IMR-90 (cell line): Measurements from ENCODE around the gene PPP2R1A. TPM values are rescaled to one million over a fixed set of nuclear protein-coding genes. Genes with fewer than 3 reads are reported as not detected.

Experiments used
- ATAC-seq: fragments of 200-7000 bp; cut with Tn5 transposase; 2 replicates; pipeline ENCODE4 v1.9.1; 2020; ENCODE audit warnings: low read depth, mild to moderate bottlenecking, moderate library complexity
- BruUV-seq: library from RNA; stranded (reverse); fragments of 400-500 nt; replicated peaks from 2 replicates; lab custom pipeline; 2021; lab: Mats Ljungman, UMichigan
- CTCF ChIA-PET: fragments of 300-600 bp; formaldehyde crosslinking; extraction: SDS; loops from one replicate; lab custom pipeline; 2021; ENCODE audit warnings: antibody characterized with exemption; lab: Yijun Ruan, JAX
- POLR2A ChIA-PET: fragments of 300-600 bp; sonication (Branson Sonifier 250); formaldehyde crosslinking; loops from one replicate; lab custom pipeline; 2022; ENCODE audit warnings: antibody characterized with exemption; ENCODE audit not compliant: unreplicated experiment; lab: Charles Lee
- DNase-seq: peaks from one replicate; pipeline ENCODE4 v3.0.0; 2013
- H2AFZ ChIP-seq: replicated peaks from 2 replicates; pipeline ENCODE3; 2013; ENCODE audit warnings: low read length, mild to moderate bottlenecking; ENCODE audit not compliant: poor library complexity
- H2AK5ac ChIP-seq: 2 replicates; pipeline ENCODE4 v1.6.1; 2013; ENCODE audit warnings: low read depth, low read length, inconsistent platforms
- H2AK9ac ChIP-seq: replicated peaks from 2 replicates; pipeline ENCODE3; 2013; ENCODE audit warnings: mild to moderate bottlenecking, low read depth, low read length, moderate library complexity; ENCODE audit not compliant: poor library complexity
- H2BK120ac ChIP-seq: 2 replicates; pipeline ENCODE4 v1.6.1; 2013; ENCODE audit warnings: low read depth, low read length, inconsistent platforms
- H2BK15ac ChIP-seq: 3 replicates; pipeline ENCODE4 v1.6.1; 2013; ENCODE audit warnings: low read depth, low read length, inconsistent platforms
- H2BK20ac ChIP-seq: 2 replicates; pipeline ENCODE4 v1.6.1; 2013; ENCODE audit warnings: low read depth, mild to moderate bottlenecking, inconsistent platforms, low read length, moderate library complexity
- H2BK5ac ChIP-seq: 2 replicates; pipeline ENCODE4 v1.6.1; 2013; ENCODE audit warnings: mild to moderate bottlenecking, low read depth, low read length, inconsistent platforms; ENCODE audit not compliant: poor library complexity, severe bottlenecking
- H3K14ac ChIP-seq: replicated peaks from 2 replicates; pipeline ENCODE4 v1.6.1; 2013; ENCODE audit warnings: low read depth, low read length, inconsistent platforms
- H3K18ac ChIP-seq: 2 replicates; pipeline ENCODE4 v1.6.1; 2013; ENCODE audit warnings: low read depth, low read length, control low read depth
- H3K23ac ChIP-seq: 2 replicates; pipeline ENCODE4 v1.6.1; 2013; ENCODE audit warnings: low read depth, low read length, inconsistent platforms
- H3K27ac ChIP-seq: 2 replicates; pipeline ENCODE4 v1.5.1; 2013; ENCODE audit warnings: mild to moderate bottlenecking, control low read depth, low read length; ENCODE audit not compliant: insufficient read depth
- H3K27me3 ChIP-seq: 2 replicates; pipeline ENCODE4 v1.6.1; 2013; ENCODE audit warnings: low read length; ENCODE audit not compliant: control insufficient read depth, insufficient read depth
- H3K36me3 ChIP-seq: 2 replicates; pipeline ENCODE4 v1.6.1; 2013; ENCODE audit warnings: low read length, mixed read lengths; ENCODE audit not compliant: control insufficient read depth, insufficient read depth
- H3K4ac ChIP-seq: 2 replicates; pipeline ENCODE4 v1.6.1; 2013; ENCODE audit warnings: low read depth, low read length, inconsistent platforms
- H3K4me1 ChIP-seq: 2 replicates; pipeline ENCODE4 v1.6.1; 2013; ENCODE audit warnings: low read length, mixed read lengths; ENCODE audit not compliant: control insufficient read depth, insufficient read depth
- H3K4me2 ChIP-seq: 2 replicates; pipeline ENCODE4 v1.6.1; 2013; ENCODE audit warnings: low read depth, mild to moderate bottlenecking, control low read depth, low read length, moderate library complexity
- H3K4me3 ChIP-seq: 2 replicates; pipeline ENCODE4 v1.5.1; 2013; ENCODE audit warnings: low read depth, mild to moderate bottlenecking, control low read depth, low read length, moderate library complexity; ENCODE audit not compliant: insufficient read depth
- H3K56ac ChIP-seq: 2 replicates; pipeline ENCODE4 v1.6.1; 2013; ENCODE audit warnings: low read length, inconsistent platforms; ENCODE audit not compliant: insufficient read depth; ENCODE audit errors: extremely low read depth
- H3K79me1 ChIP-seq, 2 experiments: 2 replicates each; pipeline ENCODE4 v1.6.1; 2013; ENCODE audit warnings: low read length in 2 of 2, inconsistent platforms in 1 of 2, low read depth in 1 of 2
- H3K9ac ChIP-seq: 2 replicates; pipeline ENCODE4 v1.6.1; 2013; ENCODE audit warnings: low read depth, low read length, control low read depth
- H3K9me1 ChIP-seq: 2 replicates; pipeline ENCODE4 v1.6.1; 2013; ENCODE audit warnings: low read length, inconsistent platforms; ENCODE audit not compliant: insufficient read depth
- H3K9me3 ChIP-seq: 2 replicates; pipeline ENCODE4 v1.6.1; 2013; ENCODE audit warnings: low read length; ENCODE audit not compliant: control insufficient read depth, insufficient read depth
- H4K20me1 ChIP-seq: 2 replicates; pipeline ENCODE4 v1.6.1; 2013; ENCODE audit warnings: low read length, inconsistent platforms; ENCODE audit not compliant: insufficient read depth
- H4K5ac ChIP-seq: 2 replicates; pipeline ENCODE4 v1.6.1; 2013; ENCODE audit warnings: mild to moderate bottlenecking, low read depth, low read length, control low read depth
- H4K8ac ChIP-seq, 2 experiments: 2 replicates each; pipeline ENCODE4 v1.6.1; 2013; ENCODE audit warnings: low read depth in 2 of 2, low read length in 2 of 2, control low read depth in 1 of 2, inconsistent platforms in 1 of 2
- H4K91ac ChIP-seq: 2 replicates; pipeline ENCODE4 v1.6.1; 2013; ENCODE audit warnings: low read depth, low read length, inconsistent platforms; ENCODE audit not compliant: insufficient read depth
- BHLHE40 ChIP-seq: fragments of 150-350 bp; IDR thresholded peaks from 2 replicates; pipeline ENCODE4 v1.6.1; 2016; ENCODE audit warnings: mild to moderate bottlenecking, low read depth, low read length
- CTCF ChIP-seq: conservative IDR thresholded peaks from 2 replicates; pipeline ENCODE4 v1.5.1; 2012; ENCODE audit warnings: mild to moderate bottlenecking, low read depth, low read length, improper control_type of control experiment
- MAZ ChIP-seq: IDR thresholded peaks from 2 replicates; pipeline ENCODE4 v1.6.1; 2012; ENCODE audit warnings: low read depth, mild to moderate bottlenecking, low read length, improper control_type of control experiment, moderate library complexity, borderline replicate concordance
- MXI1 ChIP-seq: IDR thresholded peaks from 2 replicates; pipeline ENCODE4 v1.6.1; 2012; ENCODE audit warnings: low read depth, mild to moderate bottlenecking, low read length, moderate library complexity, borderline replicate concordance
- NFE2L2 ChIP-seq: fragments of 150-350 bp; IDR thresholded peaks from 2 replicates; pipeline ENCODE4 v1.6.1; 2016; ENCODE audit warnings: low read depth, mild to moderate bottlenecking, low read length
- RAD21 ChIP-seq: IDR thresholded peaks from 2 replicates; pipeline ENCODE4 v1.6.1; 2012; ENCODE audit warnings: low read length, improper control_type of control experiment
- RCOR1 ChIP-seq: IDR thresholded peaks from 2 replicates; pipeline ENCODE4 v1.6.1; 2012; ENCODE audit warnings: mild to moderate bottlenecking, low read length, improper control_type of control experiment; ENCODE audit not compliant: insufficient replicate concordance
- RFX5 ChIP-seq: IDR thresholded peaks from 2 replicates; pipeline ENCODE4 v1.8.0; 2012; ENCODE audit warnings: low read depth, mild to moderate bottlenecking, low read length, moderate library complexity
- SMC3 ChIP-seq: fragments of 150-350 bp; IDR thresholded peaks from 2 replicates; pipeline ENCODE4 v1.6.1; 2016; ENCODE audit warnings: low read depth, mild to moderate bottlenecking, antibody characterized with exemption, low read length, moderate library complexity
- WGBS, 2 experiments: methylation state at CpG; one replicate each; pipeline versions ENCODE4 v1.1.5 to v1.1.7; 2013; ENCODE audit warnings: missing lambda C conversion rate in 2 of 2; ENCODE audit not compliant: insufficient read length in 1 of 2; ENCODE audit errors: extremely low coverage in 2 of 2; 5-methylcytosine and 5-hydroxymethylcytosine counted together
- dilution Hi-C: fragments of 300-500 bp; cut with HindIII; formaldehyde crosslinking; loops from one replicate; pipeline ENCODE4 v1.14.3; 2018; ENCODE audit warnings: low sequenced_read_pairs; ENCODE audit not compliant: unreplicated experiment
- in situ Hi-C: fragments of 300-500 bp; cut with MboI; formaldehyde crosslinking; loops from 3 replicates; pipeline ENCODE4 v1.14.3; 2019; ENCODE audit warnings: low sequenced_read_pairs, inconsistent platforms, mixed read lengths
- intact Hi-C: fragments of 100-400 bp; cut with micrococcal nuclease; formaldehyde crosslinking; loops from 2 replicates; pipeline ENCODE4 v1.10.0; 2022
- polyA plus RNA-seq, 3 experiments: library from polyadenylated mRNA; depleted of rRNA; stranded (reverse); fragments of >200 nt; gene quantifications; 2 replicates each; pipeline ENCODE4 v1.2.3, GENCODE V29; 2012; ENCODE audit warnings: low replicate concordance in 1 of 3
- total RNA-seq: library from RNA; depleted of rRNA; stranded (reverse); fragments of >200 nt; gene quantifications from 2 replicates; pipeline ENCODE4 v1.2.3, GENCODE V29; 2012
- TF ChIP-seq, protein P1 (sequence below): fragments of 150-350 bp; IDR thresholded peaks from 2 replicates; pipeline ENCODE4 v1.6.1; 2016; ENCODE audit warnings: low read depth, mild to moderate bottlenecking, low read length, moderate library complexity, borderline replicate concordance
- TF ChIP-seq, protein P2 (sequence below): fragments of 150-350 bp; IDR thresholded peaks from 2 replicates; pipeline ENCODE4 v1.6.1; 2017; ENCODE audit warnings: mild to moderate bottlenecking, antibody characterized with exemption, low read length, low read depth

Gene PPP2R1A
- total and polyA plus RNA-seq, 2 of the 4 experiments (the other 2 are of a cell fraction), result 173 to 250 TPM

GRCh38 chr19:52196256-52196967 is 6.6 kb downstream of the PPP2R1A start:
- Histone ChIP-seq H4K8ac (no peak overlapping the region), H3K18ac (peak overlapping the region; percentile 92), H3K4me3 (no peak overlapping the region), H2AK5ac (no peak overlapping the region), H3K9me1 (peaks cover 15% of the 10 kb centered on the region), H4K5ac (peak overlapping the region; percentile 79), H3K4me2 (peak overlapping the region; percentile 73), H2BK20ac (no peak overlapping the region), H3K9ac (peak overlapping the region; percentile 21; the same call in 1 of the 2 replicates), H2BK15ac (no peak overlapping the region), H3K27me3 (no peaks in the 10 kb centered on the region), H3K4ac (0 out of 2 replicates have a peak overlapping the region, but pooled peaks have one; percentile 2), H3K56ac (no peak overlapping the region), H3K79me1 (peaks cover 30 to 75% of the 10 kb centered on the region in 2 experiments), H2AFZ (no peak overlapping the region), H3K36me3 (peaks cover 52% of the 10 kb centered on the region), H3K14ac (no peak overlapping the region), H2AK9ac (no peak overlapping the region), H4K91ac (no peak overlapping the region), H2BK5ac (peak overlapping the region; percentile 63), H3K27ac (peak overlapping the region; percentile 90; the same call in 1 of the 2 replicates), H3K9me3 (no peaks in the 10 kb centered on the region), H4K20me1 (peaks cover 74% of the 10 kb centered on the region), H3K4me1 (peaks cover 23% of the 10 kb centered on the region), H3K23ac (no peak overlapping the region), H2BK120ac (no peak overlapping the region)
- DNase-seq, result peak; percentile 62
- dilution Hi-C loops (no loop called here), intact Hi-C loops (no loop called here), in situ Hi-C loops (no loop called here)
- no CpG with 5 or more reads among the region's 5 CpGs for WGBS, 2 experiments
- CTCF ChIA-PET, result no interaction called here
- POLR2A ChIA-PET, result no interaction called here
- TF ChIP-seq NFE2L2 (no peak), MXI1 (no peak), RAD21 (no peak), SMC3 (no peak), RCOR1 (no peak), BHLHE40 (no peak), CTCF (no peak), RFX5 (no peak), MAZ (no peak)
- TF ChIP-seq, protein P1, sequence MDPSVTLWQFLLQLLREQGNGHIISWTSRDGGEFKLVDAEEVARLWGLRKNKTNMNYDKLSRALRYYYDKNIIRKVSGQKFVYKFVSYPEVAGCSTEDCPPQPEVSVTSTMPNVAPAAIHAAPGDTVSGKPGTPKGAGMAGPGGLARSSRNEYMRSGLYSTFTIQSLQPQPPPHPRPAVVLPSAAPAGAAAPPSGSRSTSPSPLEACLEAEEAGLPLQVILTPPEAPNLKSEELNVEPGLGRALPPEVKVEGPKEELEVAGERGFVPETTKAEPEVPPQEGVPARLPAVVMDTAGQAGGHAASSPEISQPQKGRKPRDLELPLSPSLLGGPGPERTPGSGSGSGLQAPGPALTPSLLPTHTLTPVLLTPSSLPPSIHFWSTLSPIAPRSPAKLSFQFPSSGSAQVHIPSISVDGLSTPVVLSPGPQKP, result no peak
- TF ChIP-seq, protein P2, sequence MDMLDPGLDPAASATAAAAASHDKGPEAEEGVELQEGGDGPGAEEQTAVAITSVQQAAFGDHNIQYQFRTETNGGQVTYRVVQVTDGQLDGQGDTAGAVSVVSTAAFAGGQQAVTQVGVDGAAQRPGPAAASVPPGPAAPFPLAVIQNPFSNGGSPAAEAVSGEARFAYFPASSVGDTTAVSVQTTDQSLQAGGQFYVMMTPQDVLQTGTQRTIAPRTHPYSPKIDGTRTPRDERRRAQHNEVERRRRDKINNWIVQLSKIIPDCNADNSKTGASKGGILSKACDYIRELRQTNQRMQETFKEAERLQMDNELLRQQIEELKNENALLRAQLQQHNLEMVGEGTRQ, result no peak
- no TSS peak for BruUV-seq
- ATAC-seq, result peak; percentile 67
